Activated CD4-positive, alpha-beta T cell treated with anti-CD3 and anti-CD28 coated beads, Interleukin-2, amount 50 U/mL, for 48 hours (primary cell): ENCODE results near the gene KLC4.
"Not testable (repeated sequence)": the region's sequence is repeated elsewhere in the genome, so short reads cannot be mapped to it uniquely, and the experiment has no call there.

Source experiments
- DNase-seq, 2 experiments: peaks; one replicate each; pipeline ENCODE4 v3.0.0-alpha.2; 2020

KLC4 gene

GRCh38 chr6:43096451-43097097 is 37.1 kb downstream of the KLC4 start:
- no peak for DNase-seq

- DNase-seq = no peak
These were observed 37.7 kb downstream of the KLC4 start for GRCh38 chr6:43097098-43097489.

- no peak for DNase-seq
These were observed 38.1 kb downstream of the KLC4 start for GRCh38 chr6:43097502-43097901.

DNA sequence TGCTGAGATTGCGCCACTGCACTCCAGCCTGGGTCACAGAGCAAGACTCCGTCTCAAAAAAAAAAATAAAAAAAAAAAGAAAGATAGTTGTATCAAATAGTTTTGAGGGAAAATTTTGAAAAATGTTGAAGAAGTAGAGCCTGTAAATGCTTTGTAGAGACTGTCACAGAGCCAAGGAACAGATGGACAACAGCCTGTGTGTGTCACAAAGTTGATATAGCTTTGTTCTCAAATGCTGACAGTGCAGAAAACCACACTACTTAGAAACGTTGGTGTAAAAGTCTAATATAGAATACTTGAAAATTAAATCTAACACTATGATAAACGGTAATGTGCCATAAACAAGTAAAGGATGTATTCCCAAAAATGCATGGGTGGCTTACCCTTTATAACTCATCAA is 42.1 kb downstream of the KLC4 start:
- no peak for DNase-seq

DNA sequence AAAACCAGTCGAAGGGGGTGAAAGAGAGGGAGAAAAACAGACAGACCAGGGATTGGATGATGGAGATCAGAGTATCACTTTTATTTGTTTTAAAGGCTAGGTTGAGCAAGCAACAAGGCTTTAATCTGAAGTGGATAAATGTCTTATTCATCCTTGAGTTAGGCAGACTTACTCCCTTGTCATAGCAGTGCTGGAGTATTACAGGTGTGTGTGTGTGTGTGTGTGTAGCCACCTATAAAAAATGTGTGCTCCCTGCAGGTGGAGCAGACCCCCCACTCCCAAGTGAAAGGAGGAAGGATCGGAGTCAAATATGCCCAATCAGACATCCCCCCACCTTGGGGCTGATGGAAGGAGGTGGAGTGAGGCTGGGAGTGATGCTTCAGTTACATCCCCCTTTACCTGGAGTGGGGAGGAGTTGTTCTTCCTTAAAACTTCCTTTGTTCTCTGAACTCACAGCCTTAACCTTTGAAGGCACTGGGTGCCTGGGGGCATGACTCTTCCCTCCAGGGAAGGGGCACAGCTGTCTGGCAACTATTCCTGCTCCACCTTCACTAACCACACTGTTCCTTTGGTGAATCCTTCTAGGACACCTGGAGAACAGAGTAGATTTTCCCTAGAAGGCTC is 43.9 kb downstream of the KLC4 start:
- DNase-seq = no peak

GRCh38 chr6:43105538-43106222 is 46.2 kb downstream of the KLC4 start:
- DNase-seq = no peak

DNA sequence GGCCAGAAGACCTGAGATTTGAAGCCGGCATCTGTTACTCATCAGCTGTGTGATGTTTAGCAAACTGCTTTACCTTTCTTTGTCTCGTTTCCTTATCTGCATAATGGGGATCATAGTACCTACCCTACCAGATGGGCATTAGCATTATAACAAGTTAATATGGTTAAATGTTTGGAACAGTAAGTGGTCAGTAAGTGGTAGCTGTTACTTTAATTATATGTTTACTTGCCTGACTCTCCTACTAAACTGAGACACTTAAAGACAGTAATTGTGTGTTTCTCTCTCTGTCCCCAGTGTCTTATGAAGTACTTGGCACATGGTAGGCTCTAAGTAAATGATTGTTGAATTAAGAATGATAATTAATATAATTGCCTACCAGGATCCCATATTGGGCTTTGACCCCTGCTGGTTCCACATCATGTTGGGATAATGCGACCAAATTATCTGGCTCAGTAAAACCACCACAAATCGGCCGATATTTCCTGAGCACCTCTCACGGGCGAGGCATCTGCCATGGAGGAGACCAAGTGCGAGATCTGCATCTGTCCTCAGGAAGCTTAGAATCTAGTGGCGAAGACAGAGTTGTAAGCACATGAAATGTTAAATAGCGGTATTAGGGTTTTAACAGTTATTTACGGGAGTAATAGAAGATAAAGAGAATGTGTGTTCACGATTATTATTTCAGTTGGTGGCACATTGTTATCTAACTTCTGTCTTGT is 48.1 kb downstream of the KLC4 start:
- DNase-seq = no peak

- no peak for DNase-seq
These were observed 54.2 kb downstream of the KLC4 start for GRCh38 chr6:43113431-43114260.

- DNase-seq = no peak
These were observed 55.9 kb downstream of the KLC4 start for GRCh38 chr6:43115365-43115764.

DNA sequence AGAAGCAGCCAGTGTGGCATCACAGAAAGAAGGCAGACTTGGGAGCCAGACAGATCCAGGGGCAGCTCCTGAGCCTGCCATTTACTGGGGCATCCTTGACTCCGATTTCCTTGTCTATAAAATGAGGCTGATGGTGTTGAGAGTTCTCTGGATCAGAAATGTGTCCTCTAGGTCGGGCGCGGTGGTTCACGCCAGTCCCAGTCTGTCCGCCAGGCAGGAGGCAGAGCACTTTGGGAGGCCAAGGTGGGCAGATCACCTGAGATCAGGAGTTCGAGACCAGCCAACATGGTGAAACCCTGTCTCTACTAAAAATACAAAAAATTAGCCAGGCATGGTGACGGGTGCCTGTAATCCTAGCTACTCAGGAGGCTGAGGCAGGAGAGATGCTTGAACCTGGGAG is 58.0 kb downstream of the KLC4 start:
- DNase-seq = not testable (repeated sequence)

DNA sequence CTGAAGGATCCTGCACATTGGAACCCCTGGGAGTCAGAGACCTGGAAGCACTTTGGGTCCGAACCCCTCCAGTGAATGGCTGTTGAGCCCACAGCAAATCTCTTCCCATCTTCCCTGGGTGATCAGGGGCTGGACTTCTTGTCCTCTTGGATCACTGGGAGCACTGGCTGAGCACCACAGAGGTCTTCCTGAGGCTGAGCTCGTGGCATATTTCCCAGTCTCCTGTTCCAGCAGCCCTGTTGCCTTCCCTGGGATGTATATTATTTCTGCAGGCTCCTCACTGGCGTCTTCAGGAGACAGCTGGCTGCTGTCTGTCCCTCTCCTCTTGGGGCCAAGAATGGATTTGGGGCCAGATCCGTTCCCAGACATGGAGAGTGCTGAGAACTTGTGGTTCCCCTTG is 60.1 kb downstream of the KLC4 start:
- no peak for DNase-seq

DNA sequence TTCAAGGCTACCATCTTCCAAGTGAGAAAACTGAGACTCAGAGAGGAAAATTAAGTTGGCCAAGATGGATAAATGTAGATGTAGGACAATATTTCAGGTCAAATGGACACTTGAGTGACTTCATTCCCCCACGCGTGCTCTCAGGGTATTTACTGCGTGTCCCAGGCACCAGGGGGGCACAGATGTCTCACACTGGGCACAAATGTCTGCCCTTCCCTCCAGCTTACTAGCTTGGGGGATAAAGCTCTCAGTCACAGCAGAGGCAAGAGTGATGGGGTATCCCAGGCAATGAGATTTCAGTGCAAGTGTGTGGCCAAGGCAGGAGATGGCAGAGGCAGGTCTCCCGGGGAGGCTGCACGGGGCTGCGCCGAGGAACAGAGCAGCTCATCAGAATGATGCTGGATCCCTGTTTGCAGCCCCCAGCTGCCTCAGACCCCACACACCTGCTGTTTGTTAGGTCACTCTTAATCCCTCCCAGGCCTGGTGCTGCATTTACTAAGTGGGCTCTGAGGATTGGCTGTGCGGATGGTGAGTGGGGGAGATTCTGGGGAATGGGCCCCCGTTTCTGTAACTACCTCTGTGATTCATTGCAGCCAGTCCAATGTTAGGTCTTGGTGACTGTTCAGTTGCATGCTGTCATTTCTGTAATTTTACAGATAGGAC is 60.8 kb downstream of the KLC4 start:
- no peak for DNase-seq

GRCh38 chr6:43120944-43121913 is 61.8 kb downstream of the KLC4 start:
- no peak for DNase-seq

DNA sequence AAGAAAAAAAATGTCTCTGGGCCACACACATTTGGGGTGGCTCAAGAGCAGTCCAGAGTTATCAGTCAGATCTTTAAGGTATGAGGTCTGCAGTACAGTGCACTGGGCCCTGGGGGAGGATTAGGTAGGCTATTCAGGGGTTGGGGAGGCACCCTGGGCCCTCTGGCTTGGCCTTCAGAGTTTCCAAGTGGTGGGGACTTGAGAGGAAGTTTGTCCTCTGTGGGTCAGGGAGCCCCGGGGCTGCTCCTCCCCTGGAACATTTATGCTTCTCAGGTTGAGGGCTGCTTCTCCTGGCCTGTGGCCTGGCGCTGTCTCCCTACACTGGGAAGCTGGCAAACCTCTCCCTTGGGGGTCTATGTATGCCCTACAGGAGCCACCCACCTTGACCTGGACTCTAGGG is 62.7 kb downstream of the KLC4 start:
- no peak for DNase-seq

DNA sequence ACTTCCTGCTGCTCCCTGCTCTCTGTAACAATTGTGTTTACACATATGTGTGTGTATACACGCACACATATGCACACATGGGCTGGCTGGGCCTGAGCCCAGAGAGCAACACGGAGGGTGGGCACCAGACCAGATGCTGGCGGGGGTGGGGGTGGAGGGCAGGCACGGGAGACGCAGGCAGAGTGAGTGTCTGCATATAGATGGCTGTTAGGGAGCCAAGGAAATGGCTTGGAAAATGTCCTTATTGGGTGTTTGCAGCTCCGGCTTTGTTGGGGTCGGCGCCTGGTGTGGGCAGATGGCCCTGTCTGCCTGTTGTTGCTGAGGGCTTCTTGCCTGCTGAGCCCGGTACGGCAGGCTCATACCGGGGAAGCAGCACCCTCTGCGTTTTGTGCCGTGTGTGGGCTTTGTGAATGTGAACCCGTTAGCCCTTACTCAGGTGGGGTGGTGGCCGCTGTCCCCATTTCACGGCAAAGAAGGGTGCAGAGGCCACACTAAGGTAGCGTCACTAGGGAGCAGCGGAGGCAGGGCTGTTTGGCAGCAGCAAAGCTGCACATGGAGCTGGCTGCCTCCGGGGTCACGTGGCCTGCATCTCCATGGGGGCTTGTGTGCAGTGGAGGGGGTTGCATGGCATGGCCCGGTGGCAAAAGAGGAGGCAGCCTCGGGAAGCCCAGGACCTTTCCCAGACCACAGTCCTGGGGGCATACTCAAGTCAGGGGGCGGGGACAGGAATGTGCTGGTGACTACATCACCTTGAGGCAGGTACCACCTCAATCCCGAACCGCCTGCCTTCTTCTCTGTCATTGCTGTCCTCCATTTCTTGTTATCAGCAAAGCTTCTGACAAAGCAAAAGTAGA is 64.3 kb downstream of the KLC4 start:
- DNase-seq = no peak

- no peak for DNase-seq
These were observed 65.0 kb downstream of the KLC4 start for GRCh38 chr6:43124481-43124880.
